GM12878 (cell line): ENCODE results near the gene WWC2. TPM values are rescaled to one million over a fixed set of nuclear protein-coding genes. Genes with fewer than 3 reads are reported as not detected.

Experiments used
- ATAC-seq: fragments of 200-7000 bp; cut with Tn5 transposase; 3 replicates; pipeline ENCODE4 v1.9.1; 2020; ENCODE audit warnings: mild to moderate bottlenecking, moderate library complexity
- BruUV-seq: library from RNA; stranded (reverse); fragments of 400-500 nt; replicated peaks from 2 replicates; lab custom pipeline; 2021; lab: Mats Ljungman, UMichigan
- CTCF ChIA-PET: fragments of 300-600 bp; sonication (Branson Sonifier 250); formaldehyde crosslinking; extraction: SDS; loops from one replicate; lab custom pipeline; 2021; ENCODE audit warnings: inconsistent platforms; lab: Yijun Ruan, JAX
- POLR2A ChIA-PET: fragments of 350-600 bp; formaldehyde crosslinking; extraction: SDS; loops from one replicate; lab custom pipeline; 2021; ENCODE audit warnings: inconsistent platforms; lab: Charles Lee
- RAD21 ChIA-PET: fragments of 300-600 bp; sonication (Branson Sonifier 250); formaldehyde crosslinking; loops from one replicate; lab custom pipeline; 2023; ENCODE audit warnings: antibody characterized with exemption; ENCODE audit not compliant: unreplicated experiment; lab: Charles Lee
- SMC1A ChIA-PET: fragments of 300-600 bp; sonication (Branson Sonifier 250); formaldehyde crosslinking; loops from one replicate; lab custom pipeline; 2023; ENCODE audit not compliant: unreplicated experiment, uncharacterized antibody; lab: Charles Lee
- DNase-seq: peaks from one replicate; pipeline ENCODE4 v3.0.0-alpha.2; 2011; ENCODE audit warnings: low read depth, low spot score
- FAIRE-seq: peaks from 3 replicates; lab custom pipeline; 2011; peaks lifted over from hg19 to GRCh38; lab: Jason Lieb, UNC
- H2AFZ ChIP-seq: 2 replicates; pipeline ENCODE4 v1.6.0; 2011; ENCODE audit warnings: low read depth, low read length, control low read depth; ENCODE audit not compliant: control insufficient read depth
- H3K27ac ChIP-seq: 2 replicates; pipeline ENCODE4 v1.5.1; 2011; ENCODE audit warnings: control low read depth; ENCODE audit not compliant: control insufficient read depth, insufficient read depth
- H3K27me3 ChIP-seq, 2 experiments: replicated peaks in 1 of 2; 2 replicates each; pipeline versions ENCODE4 v1.6.0 to v1.6.1; 2011; ENCODE audit warnings: low read length in 1 of 2; ENCODE audit not compliant: control insufficient read depth in 2 of 2, insufficient read depth in 2 of 2
- H3K36me3 ChIP-seq, 2 experiments: 2 replicates each; pipeline ENCODE4 v1.5.1; 2011; ENCODE audit warnings: low read length in 1 of 2; ENCODE audit not compliant: control insufficient read depth in 2 of 2, insufficient read depth in 2 of 2
- H3K4me1 ChIP-seq: 2 replicates; pipeline ENCODE4 v1.6.1; 2011; ENCODE audit warnings: mild to moderate bottlenecking, low read length, moderate library complexity, mixed read lengths; ENCODE audit not compliant: control insufficient read depth, insufficient read depth
- H3K4me2 ChIP-seq: 2 replicates; pipeline ENCODE4 v1.6.0; 2011; ENCODE audit warnings: control low read depth; ENCODE audit not compliant: control insufficient read depth, insufficient read depth
- H3K4me3 ChIP-seq: fragments of 200-600 bp; sonication (generic); 2 replicates; pipeline ENCODE4 v1.5.1; 2016
- H3K79me2 ChIP-seq: 2 replicates; pipeline ENCODE4 v1.6.0; 2011; ENCODE audit warnings: low read length; ENCODE audit not compliant: control insufficient read depth, insufficient read depth
- H3K9ac ChIP-seq: 2 replicates; pipeline ENCODE4 v1.8.0; 2011; ENCODE audit warnings: low read length, control low read depth, mixed read lengths; ENCODE audit not compliant: control insufficient read depth, insufficient read depth
- H3K9me3 ChIP-seq: replicated peaks from 3 replicates; pipeline ENCODE4 v1.5.1; 2011; ENCODE audit warnings: mild to moderate bottlenecking, low read length; ENCODE audit not compliant: control insufficient read depth, insufficient read depth
- H4K20me1 ChIP-seq: 2 replicates; pipeline ENCODE4 v1.6.0; 2011; ENCODE audit not compliant: control insufficient read depth, insufficient read depth
- CBX5 ChIP-seq: sonication (generic); IDR thresholded peaks from 2 replicates; pipeline ENCODE4 v1.6.1; 2016; ENCODE audit warnings: low read depth, moderate library complexity, mild to moderate bottlenecking, inconsistent platforms
- CREB1 ChIP-seq: IDR thresholded peaks from 2 replicates; pipeline ENCODE4 v1.6.1; 2012; ENCODE audit warnings: low read depth, mild to moderate bottlenecking, inconsistent platforms
- CUX1 ChIP-seq: IDR thresholded peaks from 2 replicates; pipeline ENCODE4 v1.6.1; 2012; ENCODE audit warnings: improper control_type of control experiment, low read depth, low read length; ENCODE audit not compliant: insufficient replicate concordance
- DPF2 ChIP-seq: fragments of 450-650 bp; IDR thresholded peaks from 2 replicates; pipeline ENCODE4 v1.6.1; 2017; ENCODE audit warnings: mild to moderate bottlenecking
- FOXK2 ChIP-seq: fragments of 450-650 bp; IDR thresholded peaks from 2 replicates; pipeline ENCODE4 v1.6.1; 2017; ENCODE audit warnings: mild to moderate bottlenecking, moderate library complexity
- HSF1 ChIP-seq: fragments of 150-350 bp; IDR thresholded peaks from 2 replicates; pipeline ENCODE4 v1.6.1; 2014; ENCODE audit warnings: mild to moderate bottlenecking, low read depth, low read length
- MEF2A ChIP-seq: IDR thresholded peaks from 2 replicates; pipeline ENCODE4 v1.6.1; 2011; ENCODE audit warnings: low read depth, mild to moderate bottlenecking, low read length, moderate library complexity; ENCODE audit not compliant: insufficient read depth
- NR2C1 ChIP-seq: fragments of 450-650 bp; IDR thresholded peaks from 2 replicates; pipeline ENCODE4 v1.6.1; 2017; ENCODE audit warnings: antibody characterized with exemption, mild to moderate bottlenecking, moderate library complexity
- POU2F2 ChIP-seq: IDR thresholded peaks from 3 replicates; pipeline ENCODE4 v1.6.1; 2011; ENCODE audit warnings: low read depth, mild to moderate bottlenecking, low read length, borderline replicate concordance
- RAD51 ChIP-seq: fragments of 450-650 bp; IDR thresholded peaks from 2 replicates; pipeline ENCODE4 v1.6.1; 2016; ENCODE audit warnings: moderate library complexity, mild to moderate bottlenecking, inconsistent platforms
- SREBF2 ChIP-seq: IDR thresholded peaks from 2 replicates; pipeline ENCODE4 v1.6.1; 2012; ENCODE audit warnings: mild to moderate bottlenecking, low read length
- ZNF592 ChIP-seq: fragments of 450-650 bp; IDR thresholded peaks from 2 replicates; pipeline ENCODE4 v1.6.1; 2017; ENCODE audit warnings: mild to moderate bottlenecking, moderate library complexity
- WGBS: methylation state at CpG from one replicate; pipeline ENCODE4 v1.1.6; 2016; ENCODE audit warnings: low lambda C conversion rate; ENCODE audit not compliant: insufficient replicate concordance, insufficient coverage; ENCODE audit errors: missing lambda C conversion rate; 5-methylcytosine and 5-hydroxymethylcytosine counted together
- in situ Hi-C: fragments of 300-500 bp; cut with MboI; formaldehyde crosslinking; loops from 9 replicates; pipeline ENCODE4 v1.14.3; 2018; ENCODE audit warnings: mixed read lengths
- intact Hi-C: fragments of 100-400 bp; cut with micrococcal nuclease; formaldehyde crosslinking; loops from one replicate; pipeline ENCODE4 v1.14.2; 2022; ENCODE audit not compliant: unreplicated experiment
- polyA plus RNA-seq, 11 experiments: library from polyadenylated mRNA; depleted of rRNA in 4 of 11; unstranded in 6 of 11; stranded (reverse) in 5 of 11; fragments of >200 nt; fragmentation: Nextera tagmentation in 4 of 11; fragmentation: Illumina TruSeq in 1 of 11; extraction: Ambion mirVana in 4 of 11; extraction: Trizol in 1 of 11; gene quantifications; 1 replicate in 1 of 11; 2 replicates in 10 of 11; pipeline versions ENCODE4 v1.2.1 to v1.2.3, GENCODE V29; 2011 to 2016; ENCODE audit warnings: inconsistent platforms in 2 of 11, missing spikeins in 2 of 11, low read depth in 1 of 11
- total RNA-seq, 4 experiments: library from RNA; depleted of rRNA in 3 of 4; stranded (reverse); fragments of >200 nt in 3 of 4; fragmentation: Illumina TruSeq in 1 of 4; extraction: Trizol in 1 of 4; gene quantifications; 2 replicates each; pipeline versions ENCODE4 v1.2.1 to v1.2.3, GENCODE V29; 2013 to 2021

The WWC2 gene
- total and polyA plus RNA-seq, 10 of the 15 experiments (the other 5 are each of a cell fraction or from before 2014, with no cell fraction given): 0.02 to 0.72 (median 0.06) TPM; not detected in 3

- ChIA-PET POLR2A (no interaction called here), RAD21 (interaction anchor here (0.9 to 2.0 kb wide), 7 partner anchors 98 to 333 kb away, joined by 3 to 16 read pairs (median 4); no protein-coding TSS in a partner anchor), CTCF (interaction anchor here (0.8 to 4.4 kb wide), 19 partner anchors 8 to 333 kb away, joined by 3 to 50 read pairs (median 6); no protein-coding TSS in a partner anchor), SMC1A (interaction anchor here (1.0 to 3.5 kb wide), 11 partner anchors 96 to 333 kb away, joined by 3 to 24 read pairs (median 4); no protein-coding TSS in a partner anchor)
- ATAC-seq (no peak), DNase-seq (no peak), FAIRE-seq (no peak)
- H3K4me3 ChIP-seq: no peak overlapping the region
- H4K20me1 ChIP-seq: no peaks in the 10 kb centered on the region
- 30% methylated on average over 7 of the region's 7 CpGs for WGBS
- no TSS peak for BruUV-seq
- in situ Hi-C loops (loop anchor here (5.0 to 10.0 kb wide), 3 partner anchors 137 to 330 kb away; no protein-coding TSS in a partner anchor), intact Hi-C loops (loop anchor here (10.0 kb wide), 1 partner anchor 330 kb away; no protein-coding TSS in a partner anchor)
- no peak overlapping the region for H3K9ac ChIP-seq
- no peak overlapping the region for H3K4me2 ChIP-seq
- no peaks in the 10 kb centered on the region for H3K9me3 ChIP-seq
- no peaks in the 10 kb centered on the region for H3K27me3 ChIP-seq
- no peak overlapping the region for H3K27ac ChIP-seq
- H2AFZ ChIP-seq: no peak overlapping the region
- no peaks in the 10 kb centered on the region for H3K36me3 ChIP-seq
- H3K79me2 ChIP-seq: no peaks in the 10 kb centered on the region
- no peaks in the 10 kb centered on the region for H3K4me1 ChIP-seq
- TF ChIP-seq NR2C1: no peak
- no peak for TF ChIP-seq MEF2A
- TF ChIP-seq ZNF592: no peak
- TF ChIP-seq POU2F2: no peak
- TF ChIP-seq FOXK2: no peak
- no peak for TF ChIP-seq CREB1
- TF ChIP-seq HSF1: no peak
- TF ChIP-seq RAD51: no peak
- TF ChIP-seq CBX5: no peak
- no peak for TF ChIP-seq CUX1
- TF ChIP-seq DPF2: no peak
- no peak for TF ChIP-seq SREBF2
Measured at GRCh38 chr4:183074288-183074990, 24.6 kb upstream of the WWC2 start.
